HT1080 (cell line): ENCODE measurements around the gene RUVBL1. TPM values are rescaled to one million over a fixed set of nuclear protein-coding genes. Genes with fewer than 3 reads are reported as not detected.

ENCODE experiments used
- DNase-seq: peaks from one replicate; pipeline ENCODE4 v3.0.0-alpha.2; 2015; ENCODE audit warnings: low read depth
- small RNA-seq: library from RNA; depleted of rRNA; stranded (forward); fragments of <200 nt; gene quantifications from one replicate; pipeline ENCODE3, GENCODE V24; 2014
- total RNA-seq: library from RNA; depleted of rRNA; stranded (reverse); fragments of >200 nt; shearing (Covaris generic); gene quantifications from 2 replicates; pipeline ENCODE4 v1.2.3, GENCODE V29; 2014; rRNA removed

Gene RUVBL1
- total RNA-seq, 1 experiment from 2014 or later = 282 TPM

DNA sequence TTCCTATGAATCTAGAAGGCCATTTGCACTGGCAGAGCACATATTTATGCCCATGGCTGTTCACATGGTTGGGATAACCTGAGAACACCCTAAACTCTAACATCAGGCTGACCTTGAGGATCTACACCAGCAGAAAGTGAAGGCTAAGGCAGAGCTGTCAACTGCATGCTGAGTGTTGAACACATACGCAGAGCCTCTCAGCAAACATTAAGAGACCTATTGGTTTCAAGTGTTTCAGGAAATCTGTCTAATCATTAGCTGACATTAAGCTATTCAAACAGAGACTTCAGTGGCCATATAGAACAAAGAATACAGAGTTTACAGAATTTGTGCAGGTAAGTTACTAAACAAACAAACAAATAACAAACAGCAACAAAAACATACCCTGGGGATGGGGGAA, 87.5 kb downstream of the RUVBL1 start:
- DNase-seq = no peak

DNA sequence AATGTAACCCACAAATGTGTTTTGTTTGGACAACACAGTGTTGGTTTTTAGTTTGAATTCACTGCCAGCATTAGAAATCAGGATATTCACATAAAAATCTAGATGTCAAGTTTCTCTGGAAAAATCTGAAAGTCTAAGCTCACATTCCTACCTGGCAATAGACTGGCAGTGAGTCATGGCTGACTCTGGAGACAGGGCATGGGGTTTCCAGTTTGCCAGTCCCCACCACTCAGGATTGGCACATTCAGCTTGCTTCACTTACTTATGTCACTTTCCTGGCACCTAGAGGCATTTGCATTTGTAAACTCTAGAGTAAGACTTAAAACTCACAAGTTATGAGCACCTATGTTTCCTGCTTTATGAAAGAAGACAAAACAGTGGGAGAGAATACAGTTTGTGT, 90.5 kb downstream of the RUVBL1 start:
- DNase-seq = peak; percentile 27

Small RNA genes lying within 50 kb of the gene (small RNA-seq; reads per million reads assigned to genes)
- gene RNU2-37P = 0.75 reads per million, percentile 67 among the genes with 10 or more reads in this experiment
- gene RNU6-823P = not detected

Other genes with a start within 250 kb of the RUVBL1 start
- gene KBTBD12, start 208.6 kb downstream of the RUVBL1 start, total RNA-seq = not detected in 2 replicates
- 424 and 493 TPM in 2 replicates for gene SEC61A1, start 71.4 kb downstream of the RUVBL1 start, total RNA-seq
- gene EEFSEC, start 29.7 kb upstream of the RUVBL1 start, total RNA-seq = 8.6 and 12.3 TPM in 2 replicates